WI38 (cell line): Measurements from ENCODE around the gene RPS10.
A peak's percentile ranks its signal among the peaks of the same experiment; 100 is the strongest.

ENCODE experiments used
- H3K4me3 ChIP-seq: 2 replicates; pipeline ENCODE4 v1.5.1; 2011; ENCODE audit warnings: low read depth, mild to moderate bottlenecking, control low read depth, low read length
- CTCF ChIP-seq: IDR thresholded peaks from 2 replicates; pipeline ENCODE4 v1.5.1; 2012; ENCODE audit warnings: low read depth, mild to moderate bottlenecking, control low read depth, low read length

Gene RPS10

GRCh38 chr6:34393191-34393965 is 32.5 kb downstream of the RPS10 start:
- peak overlapping the region; percentile 81 for H3K4me3 ChIP-seq
- no peak for TF ChIP-seq CTCF

GRCh38 chr6:34392497-34393190 is 33.2 kb downstream of the RPS10 start, which contains the start of gene NUDT3:
TSS of gene NUDT3 (minus strand) at chr6:34392669. CDS start at chr6:34392362, 307 bp downstream.
- peak; percentile 78 for TF ChIP-seq CTCF
- H3K4me3 ChIP-seq = peak within 1 kb of the TSS; percentile 81

GRCh38 chr6:34391786-34392496 is 33.9 kb downstream of the RPS10 start:
- TF ChIP-seq CTCF = no peak
- peak overlapping the region; percentile 81 for H3K4me3 ChIP-seq

- no peak for TF ChIP-seq CTCF
- peak overlapping the region; percentile 81 for H3K4me3 ChIP-seq
These were observed 34.4 kb downstream of the RPS10 start for GRCh38 chr6:34391473-34391785.

- peak overlapping the region; percentile 81 for H3K4me3 ChIP-seq
- no peak for TF ChIP-seq CTCF
These were observed 35.1 kb downstream of the RPS10 start for GRCh38 chr6:34390531-34391472.

GRCh38 chr6:34389034-34389433 is 36.8 kb downstream of the RPS10 start:
- H3K4me3 ChIP-seq = no peak overlapping the region
- no peak for TF ChIP-seq CTCF
